GM20000 (cell line): ENCODE measurements around the gene ITGA2.
A peak's percentile ranks its signal among the peaks of the same experiment; 100 is the strongest.

Experiments
- DNase-seq: peaks from one replicate; pipeline ENCODE4 v3.0.0; 2012; ENCODE audit warnings: low spot score
- TF ChIP-seq, protein P1 (sequence below): IDR thresholded peaks from 2 replicates; pipeline ENCODE4 v1.5.1; 2012; ENCODE audit warnings: mild to moderate bottlenecking, control low read depth; ENCODE audit errors: extremely low read depth, missing control alignments

ITGA2 gene

DNA sequence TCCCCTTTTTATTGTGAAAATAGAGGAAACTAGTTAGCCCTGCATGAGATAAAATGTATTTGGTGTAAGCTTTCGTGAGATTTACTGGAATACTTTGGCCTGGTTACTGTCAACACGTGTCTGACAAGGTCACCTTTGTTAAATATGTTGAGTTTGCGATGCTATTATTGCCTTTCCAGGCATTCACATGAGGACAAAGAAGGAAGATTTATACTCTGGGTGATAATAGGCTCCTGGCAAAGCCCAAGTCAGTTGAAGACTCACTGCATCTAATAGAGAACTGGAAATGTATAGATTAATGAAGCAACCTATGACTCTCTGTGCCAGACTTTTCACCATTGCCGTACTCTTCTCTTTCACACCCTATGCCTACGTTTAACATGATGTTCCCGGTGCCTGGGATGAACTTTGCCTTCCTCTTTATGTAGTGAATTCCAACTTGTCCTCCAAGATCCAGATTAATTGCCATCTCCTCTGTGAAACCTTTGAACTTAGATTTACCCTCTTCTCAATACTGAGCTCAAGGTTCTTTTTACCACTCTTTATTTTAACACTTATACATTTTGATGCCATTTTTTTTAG lies 33.9 kb downstream of the ITGA2 start:
- no peak for DNase-seq
- TF ChIP-seq, protein P1, sequence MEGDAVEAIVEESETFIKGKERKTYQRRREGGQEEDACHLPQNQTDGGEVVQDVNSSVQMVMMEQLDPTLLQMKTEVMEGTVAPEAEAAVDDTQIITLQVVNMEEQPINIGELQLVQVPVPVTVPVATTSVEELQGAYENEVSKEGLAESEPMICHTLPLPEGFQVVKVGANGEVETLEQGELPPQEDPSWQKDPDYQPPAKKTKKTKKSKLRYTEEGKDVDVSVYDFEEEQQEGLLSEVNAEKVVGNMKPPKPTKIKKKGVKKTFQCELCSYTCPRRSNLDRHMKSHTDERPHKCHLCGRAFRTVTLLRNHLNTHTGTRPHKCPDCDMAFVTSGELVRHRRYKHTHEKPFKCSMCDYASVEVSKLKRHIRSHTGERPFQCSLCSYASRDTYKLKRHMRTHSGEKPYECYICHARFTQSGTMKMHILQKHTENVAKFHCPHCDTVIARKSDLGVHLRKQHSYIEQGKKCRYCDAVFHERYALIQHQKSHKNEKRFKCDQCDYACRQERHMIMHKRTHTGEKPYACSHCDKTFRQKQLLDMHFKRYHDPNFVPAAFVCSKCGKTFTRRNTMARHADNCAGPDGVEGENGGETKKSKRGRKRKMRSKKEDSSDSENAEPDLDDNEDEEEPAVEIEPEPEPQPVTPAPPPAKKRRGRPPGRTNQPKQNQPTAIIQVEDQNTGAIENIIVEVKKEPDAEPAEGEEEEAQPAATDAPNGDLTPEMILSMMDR: no peak

DNA sequence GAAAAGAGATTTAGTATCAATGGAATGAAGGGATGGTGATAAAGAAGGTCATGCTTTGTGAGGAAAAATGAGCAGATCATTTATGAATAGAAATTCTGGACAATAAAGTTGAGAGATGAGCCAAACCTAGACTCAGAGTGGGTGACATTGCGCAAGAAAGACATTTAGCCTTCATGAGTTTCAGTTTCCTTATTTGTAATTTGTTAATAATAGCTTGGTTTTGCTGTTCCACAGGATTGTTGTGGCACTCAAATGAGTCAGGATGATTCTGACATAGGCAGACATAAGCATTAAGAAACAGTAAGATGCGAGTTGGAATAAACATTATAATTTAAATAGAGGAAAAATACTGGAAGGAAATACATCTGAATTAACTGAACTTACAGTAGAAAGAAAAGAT lies 34.8 kb downstream of the ITGA2 start:
- TF ChIP-seq, protein P1: no peak
- peak; percentile 18 for DNase-seq

DNA sequence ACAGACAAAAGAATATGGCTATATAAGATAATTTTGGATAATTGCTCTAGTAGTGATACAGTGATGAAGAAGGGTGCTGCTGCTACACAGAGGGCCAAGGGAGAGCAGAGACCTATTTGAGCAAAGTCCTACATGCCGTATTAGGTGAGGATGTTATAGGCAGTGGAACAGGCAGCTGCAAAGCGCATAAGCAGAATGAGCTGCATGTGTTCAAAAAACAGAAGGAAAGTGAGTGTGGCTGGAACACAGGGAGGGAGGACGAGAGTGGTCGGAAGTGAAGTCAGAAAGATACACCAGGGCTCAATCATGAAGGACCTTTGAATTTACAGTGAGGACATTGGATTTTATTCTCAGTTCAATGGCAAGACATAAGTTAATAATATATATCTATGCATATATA lies 35.4 kb downstream of the ITGA2 start:
- TF ChIP-seq, protein P1: no peak
- no peak for DNase-seq

DNA sequence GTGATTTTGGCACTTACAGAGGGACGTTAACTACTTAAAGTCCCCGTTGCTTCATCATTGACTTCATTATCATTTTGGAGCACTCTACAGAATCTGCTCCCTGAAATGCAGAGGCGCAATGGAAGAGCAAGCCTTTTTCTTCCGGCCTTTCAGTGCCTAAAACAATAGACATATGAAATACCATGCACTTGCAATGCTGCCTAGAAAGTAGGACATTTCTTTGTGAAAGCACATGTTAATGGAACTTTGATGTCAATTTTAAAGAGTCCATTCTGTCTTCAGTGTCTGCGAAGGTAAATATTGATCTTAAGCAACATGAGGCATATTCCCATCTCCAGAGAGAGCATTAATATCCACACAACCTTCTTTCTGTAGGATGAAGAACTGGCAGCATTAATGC lies 36.3 kb downstream of the ITGA2 start:
- no peak for DNase-seq
- TF ChIP-seq, protein P1: no peak

DNA sequence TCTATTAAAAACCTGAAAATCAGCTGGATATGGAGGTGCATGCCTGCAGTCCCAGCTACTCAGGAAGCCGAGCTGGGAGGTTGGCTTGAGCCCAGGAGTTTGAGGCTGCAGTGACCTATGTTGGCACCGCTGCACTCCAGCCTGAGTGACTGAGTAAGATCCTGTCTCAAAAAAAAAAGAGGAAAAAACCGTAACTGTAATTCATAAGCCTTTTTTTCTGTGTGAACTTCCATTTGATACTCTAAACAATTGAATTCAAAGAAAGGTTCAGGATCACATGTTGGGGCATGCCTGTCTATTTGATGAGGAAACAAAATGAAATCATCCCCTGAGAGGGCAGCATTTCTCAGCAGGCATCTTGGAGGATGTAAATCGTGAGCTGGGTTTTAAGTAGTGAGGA lies 38.8 kb downstream of the ITGA2 start:
- TF ChIP-seq, protein P1: no peak
- DNase-seq: no peak

DNA sequence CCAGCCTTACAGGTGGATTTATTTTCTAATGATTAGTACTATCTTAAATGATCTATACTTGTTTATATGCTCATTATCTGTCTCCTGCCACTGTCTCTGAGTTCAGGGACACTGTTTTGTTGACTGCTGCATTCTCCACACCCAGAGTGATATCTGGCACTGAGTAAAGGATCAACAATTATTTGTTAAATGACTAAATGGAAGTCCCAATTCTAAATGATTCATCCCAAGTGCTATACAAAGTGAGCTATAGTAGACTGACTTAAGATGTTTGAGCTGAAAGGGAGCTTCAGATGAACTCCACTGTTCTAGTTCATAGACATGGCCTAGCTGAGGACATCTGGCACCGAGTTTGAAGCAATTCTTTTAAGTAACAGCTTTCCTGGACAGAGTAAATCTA lies 40.5 kb downstream of the ITGA2 start:
- no peak for DNase-seq
- TF ChIP-seq, protein P1: no peak

DNA sequence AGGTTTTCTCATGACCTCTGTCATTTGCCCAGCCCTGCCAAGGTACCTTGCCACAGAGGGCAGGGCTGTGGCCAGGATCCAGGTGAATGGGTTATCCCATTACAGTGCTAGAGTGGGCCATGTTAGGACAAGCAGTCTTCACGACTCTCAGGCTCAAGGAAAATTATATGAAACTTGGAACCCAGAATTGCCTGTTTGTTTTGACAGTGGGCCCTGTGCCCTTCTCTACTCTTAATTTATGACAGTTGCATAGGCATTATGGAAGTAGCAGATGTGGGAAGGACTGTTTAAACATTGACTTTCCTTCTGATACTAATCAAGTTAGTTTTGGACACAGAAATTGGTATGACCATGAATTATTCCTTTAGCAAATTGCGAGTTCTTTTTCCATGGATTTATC lies 41.7 kb downstream of the ITGA2 start:
- TF ChIP-seq, protein P1: no peak

More for the DNA sequence above, 41.7 kb downstream of the ITGA2 start:
- DNase-seq: no peak
